8988T (cell line): ENCODE measurements around the gene BMPR1A.
"Not testable (repeated sequence)": the region's sequence is repeated elsewhere in the genome, so short reads cannot be mapped to it uniquely, and the experiment has no call there.

Experiments used
- DNase-seq: peaks from one replicate; pipeline ENCODE4 v3.0.0; 2011

BMPR1A gene

GRCh38 chr10:86732771-86733170 is 23.6 kb upstream of the BMPR1A start:
- no peak for DNase-seq

GRCh38 chr10:86733260-86733671 is 23.2 kb upstream of the BMPR1A start:
- DNase-seq = no peak

GRCh38 chr10:86734207-86734988 is 22.0 kb upstream of the BMPR1A start:
- no peak for DNase-seq

- not testable (repeated sequence) for DNase-seq
Observed at GRCh38 chr10:86735278-86735677, 21.1 kb upstream of the BMPR1A start.

GRCh38 chr10:86742230-86742629 is 14.2 kb upstream of the BMPR1A start:
- no peak for DNase-seq

- DNase-seq = no peak
Observed at GRCh38 chr10:86744067-86744725, 12.2 kb upstream of the BMPR1A start.

GRCh38 chr10:86747796-86748581 is 8.4 kb upstream of the BMPR1A start:
- no peak for DNase-seq

- no peak for DNase-seq
Observed at GRCh38 chr10:86749854-86750253, 6.6 kb upstream of the BMPR1A start.

GRCh38 chr10:86751477-86751876 is 4.9 kb upstream of the BMPR1A start:
- no peak for DNase-seq

GRCh38 chr10:86752311-86752710 is 4.1 kb upstream of the BMPR1A start:
- DNase-seq = no peak

- DNase-seq = no peak
Observed at GRCh38 chr10:86753051-86753450, 3.4 kb upstream of the BMPR1A start.

- DNase-seq = no peak
Observed at GRCh38 chr10:86753638-86754434, 2.6 kb upstream of the BMPR1A start.

GRCh38 chr10:86755454-86755739 is 1.0 kb upstream of the BMPR1A start:
- DNase-seq = no peak

- DNase-seq = peak; percentile 82
Observed at GRCh38 chr10:86755740-86756510, 494 bp upstream of the BMPR1A start.

- no peak for DNase-seq
Observed at GRCh38 chr10:86757113-86757972, 924 bp downstream of the BMPR1A start.

GRCh38 chr10:86758189-86759072 is 2.0 kb downstream of the BMPR1A start:
- DNase-seq = no peak

GRCh38 chr10:86759073-86759672 is 2.8 kb downstream of the BMPR1A start:
- DNase-seq = no peak

GRCh38 chr10:86763404-86763803 is 7.0 kb downstream of the BMPR1A start:
- DNase-seq = no peak

GRCh38 chr10:86765548-86765947 is 9.1 kb downstream of the BMPR1A start:
- no peak for DNase-seq
